ENCODE measurements around the gene AKR1A1.
"Not testable (repeated sequence)": the region's sequence is repeated elsewhere in the genome, so short reads cannot be mapped to it uniquely, and the experiment has no call there.

AKR1A1 gene

DNA sequence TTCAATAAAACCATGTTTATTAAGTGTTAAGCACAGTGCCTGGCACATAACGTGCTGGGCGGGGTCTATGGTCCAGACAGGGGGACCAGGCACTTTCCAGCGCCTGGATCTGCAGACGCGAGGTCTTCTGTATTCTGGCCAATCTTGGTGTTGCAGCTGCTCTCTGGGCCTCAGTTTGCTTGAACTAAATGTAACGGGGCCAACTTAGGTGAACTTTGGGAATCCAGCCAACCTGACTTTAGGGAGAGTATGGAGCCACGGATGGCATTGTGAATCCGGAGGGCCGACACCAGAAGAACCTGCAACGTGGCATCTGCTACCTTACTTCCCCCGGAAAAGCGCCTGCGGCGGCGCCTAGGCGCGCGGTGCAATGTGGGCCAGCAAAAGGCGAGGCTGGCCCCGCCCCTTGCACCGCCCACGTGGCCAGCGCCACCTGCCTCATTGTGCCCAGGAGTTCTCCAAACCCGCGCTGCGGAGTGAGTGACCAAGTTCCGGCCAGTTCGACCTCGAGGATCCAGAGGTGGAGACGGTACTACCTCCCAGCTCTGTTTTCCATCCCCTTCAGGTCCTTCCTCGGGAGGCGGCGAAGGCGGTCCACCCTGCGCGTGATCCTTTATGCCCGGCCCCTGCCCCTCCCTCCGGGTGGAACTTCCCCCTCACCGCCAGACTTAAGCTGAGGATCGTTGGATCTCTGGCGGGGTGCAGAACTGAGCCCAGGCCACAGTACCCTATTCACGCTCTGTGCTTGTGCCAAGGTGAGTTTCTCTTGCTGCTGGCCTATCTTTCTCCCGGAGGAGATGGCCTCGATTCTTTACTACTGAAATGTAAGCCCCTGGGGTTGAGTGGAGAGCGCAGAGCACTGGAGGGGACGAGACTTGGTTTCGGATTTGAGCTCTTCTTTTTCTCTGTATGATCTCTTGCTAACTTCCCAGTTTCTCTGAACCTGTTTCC, at the start of gene AKR1A1:
TSS of gene AKR1A1 (plus strand) at position 426 of the 951 bp plus-strand sequence. CDS start 10,969 bp downstream, outside the sequence.
- peak; percentile 79 to 86 for DNase-seq (ENCODE audit: low read depth in 2 of 2)

DNA sequence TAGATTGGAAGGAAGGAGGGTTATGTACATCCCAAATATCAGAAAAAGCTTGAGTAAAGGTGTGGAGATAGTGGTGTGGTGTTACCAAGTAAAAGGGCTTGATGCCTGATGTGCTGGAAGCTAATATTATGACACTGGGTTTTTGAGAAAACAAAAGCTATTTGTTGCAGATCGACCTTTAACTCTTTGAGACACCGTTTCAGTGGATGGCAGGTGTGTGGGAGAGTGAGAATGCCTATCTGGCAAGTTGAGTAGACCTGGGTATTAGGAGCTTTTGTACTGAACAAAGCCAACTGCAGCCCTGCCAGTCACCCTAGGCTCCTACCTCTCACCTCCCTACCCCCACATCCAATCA, 49.1 kb upstream of the AKR1A1 start:
- no peak for DNase-seq (ENCODE audit: low read depth in 2 of 2)

DNA sequence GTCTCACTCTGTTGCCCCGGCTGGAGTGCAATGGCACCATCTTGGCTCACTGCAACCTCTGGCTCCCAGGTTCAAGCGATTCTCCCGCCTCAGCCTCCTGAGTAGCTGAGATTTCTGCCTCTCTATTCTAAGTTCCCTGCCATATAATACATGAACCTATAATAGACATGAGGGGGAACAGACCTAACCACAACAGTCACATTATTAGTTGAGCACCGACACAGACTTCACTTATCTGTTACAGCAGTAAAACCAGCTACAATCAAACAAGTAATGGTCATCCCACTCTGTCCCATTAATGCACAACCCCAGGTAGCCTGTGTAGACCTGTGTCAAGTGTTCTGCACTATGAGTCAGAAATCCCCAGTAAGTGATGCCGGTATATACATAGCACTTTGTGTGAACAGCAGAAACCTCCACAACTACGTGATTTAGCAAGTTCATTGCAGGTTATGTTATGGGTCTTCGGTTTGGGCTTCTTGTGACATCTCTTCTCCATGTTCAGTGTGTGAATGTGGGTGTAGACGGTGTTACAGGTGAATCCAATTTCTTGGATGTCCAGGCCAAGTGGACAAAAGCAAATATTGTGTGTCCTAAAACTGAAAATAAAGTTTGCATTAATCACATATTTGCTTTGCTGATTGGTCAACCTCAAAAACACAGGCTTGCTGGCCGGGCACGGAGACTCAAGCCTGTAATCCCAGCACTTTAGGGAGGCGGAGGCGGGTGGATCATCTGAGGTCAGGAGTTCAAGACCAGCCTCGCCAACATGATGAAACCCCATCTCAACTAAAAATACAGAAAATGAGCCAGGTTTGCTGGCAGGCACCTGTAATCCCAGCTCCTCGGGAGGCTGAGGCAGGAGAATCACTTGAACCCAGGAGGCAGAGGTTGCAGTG, 46.9 kb upstream of the AKR1A1 start:
- no peak for DNase-seq (ENCODE audit: low read depth in 2 of 2)

DNA sequence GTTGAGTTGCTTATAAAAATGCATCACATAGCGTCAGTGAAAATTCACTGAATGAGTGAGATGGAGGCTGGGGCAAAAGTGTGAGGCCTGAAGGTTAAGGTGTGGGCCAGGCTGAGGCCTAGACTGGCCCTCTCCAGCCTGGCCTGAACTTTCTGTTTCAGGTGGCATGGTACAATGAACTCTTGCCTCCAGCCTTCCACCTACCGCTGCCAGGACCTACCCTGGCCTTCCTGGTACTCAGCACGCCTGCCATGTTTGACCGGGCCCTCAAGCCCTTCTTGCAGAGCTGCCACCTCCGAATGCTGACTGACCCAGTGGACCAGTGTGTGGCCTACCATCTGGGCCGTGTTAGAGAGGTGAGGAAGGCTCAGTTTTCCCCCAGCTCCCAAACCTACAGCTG, 43.4 kb upstream of the AKR1A1 start:
- no peak for DNase-seq (ENCODE audit: low read depth in 2 of 2)

DNA sequence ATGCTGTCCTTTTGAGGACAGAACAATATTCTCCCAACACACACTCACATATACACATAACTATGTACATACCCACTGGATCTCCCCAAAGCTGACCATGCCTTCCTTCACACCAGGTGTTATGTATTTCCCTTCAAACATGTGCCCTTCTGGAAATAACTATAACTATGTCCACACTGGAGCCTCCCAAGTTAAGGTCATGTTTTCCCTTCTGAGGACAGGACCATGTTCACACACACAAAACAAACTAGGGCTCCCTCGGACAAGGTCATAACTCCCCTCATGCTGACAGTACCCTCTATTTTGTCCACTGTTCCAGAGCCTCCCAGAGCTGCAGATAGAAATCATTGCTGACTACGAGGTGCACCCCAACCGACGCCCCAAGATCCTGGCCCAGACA, 42.7 kb upstream of the AKR1A1 start:
- no peak for DNase-seq (ENCODE audit: low read depth in 2 of 2)

DNA sequence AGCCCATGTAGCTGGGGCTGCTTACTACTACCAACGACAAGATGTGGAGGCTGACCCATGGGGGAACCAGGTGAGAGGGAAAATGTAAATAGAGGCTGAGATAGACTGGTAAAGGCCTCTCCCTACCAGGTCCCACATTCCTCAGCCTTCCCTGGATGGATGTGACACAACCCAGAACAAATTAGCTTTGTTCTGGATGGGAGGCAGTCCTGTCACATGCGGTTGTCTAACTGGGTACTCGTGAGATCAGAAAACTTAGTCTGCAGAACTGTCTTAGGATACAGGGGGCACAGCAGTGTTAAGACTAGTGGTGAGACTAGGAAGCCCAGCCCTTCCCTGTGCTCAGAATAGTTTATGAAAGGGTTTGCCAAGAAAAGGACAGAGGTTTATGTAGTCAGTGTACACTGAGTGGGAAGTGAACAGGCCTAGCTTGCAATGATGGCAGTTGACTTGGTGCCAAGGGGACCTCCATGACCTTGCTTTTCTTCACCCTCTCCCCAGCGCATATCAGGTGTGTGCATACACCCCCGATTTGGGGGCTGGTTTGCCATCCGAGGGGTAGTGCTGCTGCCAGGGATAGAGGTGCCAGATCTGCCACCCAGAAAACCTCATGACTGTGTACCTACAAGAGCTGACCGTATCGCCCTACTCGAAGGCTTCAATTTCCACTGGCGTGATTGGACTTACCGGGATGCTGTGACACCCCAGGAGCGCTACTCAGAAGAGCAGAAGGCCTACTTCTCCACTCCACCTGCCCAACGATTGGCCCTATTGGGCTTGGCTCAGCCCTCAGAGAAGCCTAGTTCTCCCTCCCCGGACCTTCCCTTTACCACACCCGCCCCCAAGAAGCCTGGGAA, 42.1 kb upstream of the AKR1A1 start:
- DNase-seq (ENCODE audit: low read depth in 2 of 2) = no peak

DNA sequence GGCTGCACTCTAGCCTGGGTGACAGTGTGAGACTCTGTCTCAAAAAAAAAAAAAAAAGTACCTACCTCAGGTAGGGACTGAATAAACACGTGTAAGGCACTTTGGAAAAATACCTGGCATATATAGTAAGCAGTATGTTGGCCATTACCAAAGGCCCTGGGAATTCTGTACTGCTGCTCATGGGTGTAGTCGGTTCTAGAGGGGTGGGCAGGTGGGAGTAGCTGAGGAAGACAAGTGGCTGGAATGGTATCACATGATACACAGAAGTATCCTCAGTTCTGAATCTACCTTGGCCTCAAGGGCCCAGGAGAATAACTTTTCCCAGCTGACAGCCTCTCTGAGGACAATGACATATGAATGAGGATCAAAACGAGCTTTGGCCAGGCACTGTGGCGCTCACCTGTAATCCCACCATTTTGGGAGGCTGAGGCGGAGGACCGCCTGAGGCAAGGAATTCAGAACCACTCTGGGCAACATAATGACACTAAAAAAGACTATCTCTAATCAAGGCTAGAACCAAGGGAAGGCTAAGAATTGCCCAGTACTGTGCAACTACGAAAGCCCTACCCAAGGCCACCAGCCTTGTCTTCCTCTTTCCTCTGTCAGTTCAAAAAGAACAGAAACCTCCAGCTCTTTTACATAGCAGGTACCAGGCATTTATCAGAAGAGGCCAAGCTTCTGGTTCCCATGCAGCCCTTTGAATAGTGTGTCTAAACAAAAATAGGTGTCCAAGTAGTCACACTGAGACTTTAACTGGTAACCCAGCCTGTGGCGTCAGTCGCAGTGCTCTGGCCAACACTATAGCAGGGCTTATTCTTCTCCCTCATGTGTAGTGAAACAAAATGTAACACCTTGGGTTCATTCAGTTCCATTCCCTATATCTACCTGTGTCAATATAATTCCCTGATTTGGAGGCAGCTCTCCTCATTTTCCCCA, 40.3 kb upstream of the AKR1A1 start:
- no peak for DNase-seq (ENCODE audit: low read depth in 2 of 2)

DNA sequence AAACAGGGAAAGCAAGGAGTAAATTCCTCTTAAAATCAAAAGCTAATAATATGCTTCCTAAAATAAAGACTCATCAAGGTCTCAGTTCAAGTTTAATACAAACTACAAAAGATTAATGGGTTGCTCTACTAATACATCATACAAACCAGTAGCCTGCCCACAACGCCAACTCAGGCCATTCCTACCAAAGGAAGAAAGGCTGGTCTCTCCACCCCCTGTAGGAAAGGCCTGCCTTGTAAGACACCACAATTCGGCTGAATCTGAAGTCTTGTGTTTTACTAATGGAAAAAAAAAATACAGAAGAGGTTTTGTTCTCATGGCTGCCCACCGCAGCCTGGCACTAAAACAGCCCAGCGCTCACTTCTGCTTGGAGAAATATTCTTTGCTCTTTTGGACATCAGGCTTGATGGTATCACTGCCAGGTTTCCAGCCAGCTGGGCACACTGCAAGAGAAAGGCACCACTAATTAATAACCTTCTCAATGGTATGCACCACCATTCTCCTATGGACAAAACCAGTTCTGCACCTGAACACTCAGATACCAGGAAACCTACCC, 39.6 kb upstream of the AKR1A1 start:
- DNase-seq (ENCODE audit: low read depth in 2 of 2) = no peak

DNA sequence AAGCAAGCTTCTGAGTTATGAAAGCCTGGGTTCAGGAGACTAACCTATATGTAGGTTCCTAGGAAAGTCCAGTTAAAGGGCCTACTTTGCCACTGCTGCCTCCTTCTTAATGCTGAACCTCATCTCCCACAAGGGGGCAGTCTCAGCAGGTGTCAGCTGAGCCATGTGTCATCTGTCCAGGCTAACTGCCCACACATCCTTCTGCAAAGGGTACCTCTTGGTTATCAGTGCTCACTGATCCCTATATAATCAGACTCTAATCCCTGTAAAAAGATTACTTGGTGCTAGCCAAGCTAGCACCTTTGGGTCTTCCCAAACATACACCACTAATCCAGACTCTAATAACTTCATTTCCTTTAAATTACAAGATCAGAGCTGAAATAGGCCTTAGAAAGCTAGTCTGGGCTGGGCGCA, 38.0 kb upstream of the AKR1A1 start:
- peak in 1 of 2 donors; percentile 32 for DNase-seq (ENCODE audit: low read depth in 2 of 2)

DNA sequence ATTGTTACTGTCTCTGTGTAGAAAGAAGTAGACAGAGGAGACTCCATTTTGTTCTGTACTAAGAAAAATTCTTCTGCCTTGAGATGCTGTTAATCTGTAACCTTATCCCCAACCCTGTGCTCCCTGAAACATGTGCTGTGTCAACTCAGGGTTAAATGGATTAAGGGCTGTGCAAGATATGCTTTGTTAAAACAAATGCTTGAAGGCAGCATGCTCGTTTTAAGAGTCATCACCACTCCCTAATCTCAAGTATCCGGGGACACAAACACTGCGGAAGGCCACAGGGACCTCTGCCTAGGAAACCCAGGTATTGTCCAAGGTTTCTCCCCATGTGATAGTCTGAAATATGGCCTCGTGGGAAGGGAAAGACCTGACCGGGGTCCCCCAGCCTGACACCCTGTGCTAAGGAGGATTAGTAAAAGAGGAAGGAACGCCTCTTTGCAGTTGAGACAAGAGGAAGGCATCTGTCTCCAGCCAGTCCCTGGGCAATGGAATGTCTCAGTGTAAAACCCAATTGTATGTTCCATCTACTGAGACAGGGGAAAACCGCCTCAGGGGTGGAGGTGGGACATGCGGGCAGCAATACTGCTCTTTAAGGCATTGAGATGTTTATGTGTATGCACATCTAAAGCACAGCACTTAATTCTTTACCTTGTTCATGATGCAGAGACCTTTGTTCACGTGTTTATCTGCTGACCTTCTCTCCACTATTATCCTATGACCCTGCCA, 36.9 kb upstream of the AKR1A1 start:
- DNase-seq (ENCODE audit: low read depth in 2 of 2) = not testable (repeated sequence)

DNA sequence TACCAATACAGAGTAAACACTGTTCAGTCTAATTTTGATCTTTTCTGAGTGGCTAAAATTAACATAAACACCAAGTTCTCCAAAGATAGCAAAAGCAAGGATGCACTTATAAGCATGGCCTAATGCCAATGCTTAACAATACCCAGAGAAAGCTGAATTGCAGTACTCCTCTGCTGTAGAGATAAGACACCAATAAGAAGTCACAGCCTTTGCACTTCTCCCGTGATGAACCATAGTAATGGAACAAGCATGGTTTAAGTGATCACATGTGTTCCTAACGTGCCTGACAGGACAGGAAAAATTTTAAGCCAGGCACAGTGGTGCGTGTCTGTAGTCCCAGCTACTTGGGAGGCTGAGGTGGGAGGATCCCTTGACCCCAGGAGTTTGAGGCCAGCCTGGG, 34.6 kb upstream of the AKR1A1 start:
- DNase-seq (ENCODE audit: low read depth in 2 of 2) = no peak

DNA sequence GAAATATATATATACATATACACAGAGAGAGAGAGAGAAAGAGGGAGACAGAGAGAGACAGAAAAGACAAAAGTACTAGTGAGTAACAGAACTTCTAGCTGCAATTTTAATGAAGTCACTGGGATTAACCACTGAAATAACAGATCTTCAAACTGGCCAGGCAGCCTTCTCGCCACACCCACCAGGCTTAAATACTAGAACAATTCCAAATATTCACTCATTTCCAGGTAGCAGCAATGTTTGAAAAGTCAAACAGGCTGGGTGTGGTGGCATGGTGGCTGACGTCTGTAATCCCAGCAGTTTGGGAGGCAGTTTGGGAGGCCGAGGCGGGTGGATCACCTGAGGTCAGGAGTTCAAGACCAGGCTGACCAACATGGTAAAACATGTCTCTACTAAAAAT, 34.2 kb upstream of the AKR1A1 start:
- no peak for DNase-seq (ENCODE audit: low read depth in 2 of 2)

DNA sequence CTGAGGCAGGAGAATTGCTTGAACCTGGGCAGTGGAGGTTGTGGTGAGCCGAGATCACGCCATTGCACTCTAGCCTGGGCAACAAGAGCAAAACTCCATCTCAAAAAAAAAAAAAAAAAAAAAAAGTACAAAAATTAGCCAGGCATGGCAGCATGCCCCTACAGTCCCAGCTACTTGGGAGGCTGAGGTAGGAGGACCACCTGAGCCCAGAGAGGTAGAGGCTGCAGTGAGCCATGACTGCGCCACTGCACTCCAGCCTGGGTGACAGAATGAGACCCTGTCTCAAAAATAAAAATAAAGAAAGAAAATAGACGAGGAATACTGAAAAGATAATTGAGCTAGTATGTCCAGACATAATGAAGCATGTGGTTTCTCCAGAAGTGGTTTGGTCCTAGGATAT, 32.3 kb upstream of the AKR1A1 start:
- DNase-seq (ENCODE audit: low read depth in 2 of 2) = not testable (repeated sequence)

DNA sequence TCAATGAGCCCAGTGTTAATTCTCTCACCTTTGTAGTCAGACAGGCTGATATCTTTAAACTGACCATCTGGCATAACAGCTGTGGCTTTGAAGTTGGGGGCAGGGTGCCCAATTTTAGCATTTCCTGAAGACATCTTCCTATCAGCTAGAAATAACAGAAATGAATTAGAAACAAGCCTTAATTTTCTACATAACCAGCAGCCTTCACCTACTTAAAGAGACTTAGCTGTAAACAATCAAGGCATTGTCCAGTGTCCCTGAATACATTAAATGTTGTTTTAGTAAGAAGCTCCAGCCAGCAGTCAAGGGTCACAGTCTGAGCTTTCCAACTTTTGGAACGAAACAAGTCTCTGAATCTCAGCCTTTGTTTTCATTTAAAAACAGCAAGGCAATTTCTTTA, 31.7 kb upstream of the AKR1A1 start:
- DNase-seq (ENCODE audit: low read depth in 2 of 2) = no peak

DNA sequence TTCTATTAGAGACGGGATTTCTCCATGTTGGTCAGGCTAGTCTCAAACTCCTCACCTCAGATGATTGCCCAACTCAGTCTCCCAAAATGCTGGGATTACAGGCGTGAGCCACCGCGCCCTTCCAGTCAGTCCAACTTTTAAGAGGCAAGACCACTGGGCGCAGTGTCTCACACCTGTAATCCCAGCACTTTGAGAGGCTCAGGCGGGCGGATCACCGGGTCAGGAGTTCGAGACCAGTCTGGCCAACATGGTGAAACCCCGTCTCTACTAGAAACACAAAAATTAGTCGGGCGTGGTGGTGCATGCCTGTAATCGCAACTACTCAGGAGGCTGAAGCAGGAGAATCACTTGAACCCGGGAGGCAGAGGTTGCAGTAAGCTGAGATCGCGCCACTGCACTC, 30.9 kb upstream of the AKR1A1 start:
- not testable (repeated sequence) for DNase-seq (ENCODE audit: low read depth in 2 of 2)

DNA sequence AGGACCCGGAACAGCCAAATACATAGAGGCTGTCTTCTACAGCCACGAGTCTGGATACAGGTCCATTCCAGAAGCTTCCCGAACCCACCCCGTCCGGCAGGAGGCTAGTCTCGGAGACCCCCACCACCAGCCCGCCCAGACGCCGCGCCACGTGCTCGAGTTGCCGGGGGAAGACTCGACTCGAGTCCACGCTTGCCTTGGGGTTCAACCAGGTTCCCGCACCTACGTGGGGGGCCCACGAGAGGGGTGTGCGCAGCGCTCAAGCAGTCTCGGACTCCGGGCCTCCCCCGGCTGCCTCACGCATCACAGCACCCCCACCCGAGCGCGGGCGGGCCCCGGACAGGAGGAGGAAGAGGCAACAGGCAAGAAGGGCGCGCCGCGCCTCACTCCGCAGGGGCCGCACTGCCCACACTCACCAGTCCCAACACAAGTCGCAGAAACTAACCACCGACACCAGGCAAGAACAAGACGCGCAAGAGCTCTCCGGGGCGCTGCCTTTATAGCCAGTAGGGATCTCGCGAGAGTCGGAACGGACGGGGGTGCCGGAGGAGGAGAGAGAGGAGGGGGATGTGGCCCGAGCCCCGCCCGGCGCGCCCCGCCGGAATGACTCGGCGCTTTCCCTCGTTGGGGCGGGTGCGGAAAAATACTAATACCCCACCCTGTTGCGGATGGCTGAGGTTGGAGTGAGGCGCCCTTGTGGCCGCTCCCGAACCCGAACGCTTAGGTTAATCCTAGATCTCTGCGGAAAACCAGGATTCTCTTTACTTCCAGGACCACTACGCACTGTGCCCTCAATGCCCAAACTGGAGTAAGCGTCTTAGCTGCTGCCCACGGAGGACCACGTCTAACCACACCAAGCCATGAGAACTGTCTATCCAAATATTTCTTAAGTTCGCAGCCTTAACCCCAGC, 29.0 kb upstream of the AKR1A1 start, which contains the start of gene PRDX1:
TSS of gene PRDX1 (minus strand) at position 472 of the 911 bp plus-strand sequence. CDS start 2,841 bp downstream, outside the sequence.
- peak; percentile 96 for DNase-seq (ENCODE audit: low read depth in 2 of 2)

DNA sequence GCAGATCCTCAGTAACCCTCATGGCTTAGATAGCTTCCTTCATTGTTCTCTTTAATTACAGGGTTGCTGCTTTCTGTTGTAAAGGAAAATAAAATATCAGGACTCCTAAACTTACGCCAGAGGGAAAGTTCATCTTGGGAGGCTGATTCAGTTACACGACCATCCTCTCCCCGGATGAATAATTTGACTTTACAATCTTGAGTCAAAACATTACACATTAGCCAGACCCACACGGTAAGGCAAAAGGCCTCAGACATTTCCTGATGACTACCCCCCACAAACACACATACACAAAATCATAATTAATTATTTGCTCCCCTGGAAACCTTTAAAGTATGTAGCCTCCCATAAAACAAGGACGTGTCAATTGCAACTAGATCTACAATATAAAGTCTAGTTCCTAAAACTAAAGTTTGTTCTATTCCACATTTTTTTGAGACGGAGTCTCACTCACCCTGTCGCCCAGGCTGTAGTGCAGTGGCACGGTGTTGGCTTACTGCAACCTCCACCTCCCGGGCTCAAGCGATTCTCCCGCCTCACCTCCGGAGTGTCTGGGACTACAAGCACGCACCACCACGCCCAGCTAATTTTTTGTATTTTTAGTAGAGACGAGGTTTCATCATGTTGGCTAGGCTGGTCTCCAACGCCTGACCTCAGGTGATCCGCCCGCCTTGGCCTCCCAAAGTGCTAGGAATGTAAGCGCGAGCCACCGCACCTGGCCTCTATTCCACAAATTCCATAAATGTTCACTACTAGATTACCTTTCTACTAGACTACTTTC, 28.1 kb upstream of the AKR1A1 start:
- no peak for DNase-seq (ENCODE audit: low read depth in 2 of 2)
